Activated CD8-positive, alpha-beta memory T cell treated with anti-CD3 and anti-CD28 coated beads for 24 hours (primary cell): ENCODE measurements around the gene SMLR1.

Experiments
- DNase-seq: peaks from one replicate; pipeline ENCODE4 v3.0.0-alpha.2; 2020

Gene SMLR1

DNA sequence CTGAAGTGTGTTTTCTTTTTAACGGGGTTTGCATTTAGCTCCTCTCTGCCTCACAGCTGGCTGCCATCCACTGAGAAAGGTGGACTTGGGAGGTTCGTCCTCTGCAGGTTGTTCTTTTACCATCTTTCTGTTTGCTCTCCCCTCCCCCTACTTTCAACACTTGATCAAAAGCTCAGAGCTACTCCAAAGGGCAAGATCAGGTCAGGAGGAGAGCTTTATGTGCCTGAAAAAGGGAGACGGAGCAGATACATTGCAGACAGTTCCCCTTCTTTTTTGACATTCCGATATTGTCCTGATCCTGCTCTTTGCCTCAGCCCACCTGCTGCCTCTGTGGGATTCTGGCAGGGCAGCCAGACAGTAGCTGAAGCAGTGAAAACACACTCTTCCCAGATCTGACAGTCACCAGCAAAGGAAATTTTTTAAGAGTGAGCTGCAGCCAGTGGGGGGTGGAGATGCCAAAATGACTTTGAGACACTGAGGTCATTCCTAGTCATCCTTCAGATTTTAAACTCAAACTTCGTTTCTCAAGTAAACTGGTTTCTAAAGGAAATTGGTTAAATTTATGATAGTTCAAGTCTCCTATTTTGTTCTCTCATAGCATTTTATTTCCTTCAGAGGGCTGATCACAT is 26.5 kb downstream of the SMLR1 start:
- no peak for DNase-seq

DNA sequence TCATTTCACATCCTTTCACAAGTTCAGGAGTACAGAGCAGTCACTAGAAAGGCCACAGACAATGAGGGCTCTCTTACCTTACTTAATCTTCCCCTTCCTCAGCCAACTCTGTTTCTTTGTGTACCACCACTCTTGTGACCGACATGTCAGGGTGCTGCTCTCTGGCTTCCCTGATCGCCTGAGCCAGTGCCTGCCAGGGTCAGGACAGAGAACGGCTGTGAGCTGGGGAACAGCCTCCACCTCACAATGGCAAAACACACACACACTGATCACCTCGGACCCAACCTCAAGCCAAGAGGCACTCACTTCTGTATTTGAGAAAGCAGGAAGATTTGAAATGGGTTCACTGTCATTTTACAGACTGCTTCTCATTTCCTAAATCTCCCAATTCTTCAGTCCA is 30.8 kb downstream of the SMLR1 start:
- no peak for DNase-seq

GRCh38 chr6:130858498-130859160 is 31.4 kb downstream of the SMLR1 start:
- no peak for DNase-seq

DNA sequence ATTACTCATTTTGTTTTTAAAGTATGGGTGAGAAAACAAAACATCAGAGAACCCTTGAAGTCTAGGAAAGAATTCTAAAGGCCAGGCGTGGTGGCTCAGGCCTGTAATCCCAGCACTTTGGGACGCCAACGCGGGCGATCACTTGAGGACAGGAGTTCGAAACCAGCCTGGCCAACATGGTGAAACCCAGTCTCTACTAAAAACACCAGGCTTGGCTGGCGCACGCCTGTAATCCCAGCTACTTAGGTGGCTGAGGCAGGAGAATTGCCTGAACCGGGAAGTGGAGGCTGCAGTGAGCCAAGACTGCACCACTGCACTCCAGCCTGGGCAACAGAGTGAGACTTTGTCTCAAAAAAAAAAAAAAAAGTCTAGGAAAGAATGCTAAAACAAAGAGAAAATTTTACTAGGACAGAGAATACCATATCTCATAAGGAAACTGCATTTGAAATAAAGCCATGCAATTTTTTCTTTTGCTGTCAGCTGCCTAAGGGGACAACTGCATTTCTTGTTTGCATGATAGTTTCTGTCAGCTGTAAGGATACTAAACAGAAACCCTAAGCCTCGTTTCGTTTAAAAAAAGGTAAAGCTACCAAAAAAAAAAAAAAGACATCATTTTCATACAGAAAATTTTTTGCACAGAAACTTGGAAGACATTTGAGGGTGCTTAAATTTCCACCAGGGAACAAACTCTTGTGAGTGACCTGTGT is 32.1 kb downstream of the SMLR1 start:
- no peak for DNase-seq

DNA sequence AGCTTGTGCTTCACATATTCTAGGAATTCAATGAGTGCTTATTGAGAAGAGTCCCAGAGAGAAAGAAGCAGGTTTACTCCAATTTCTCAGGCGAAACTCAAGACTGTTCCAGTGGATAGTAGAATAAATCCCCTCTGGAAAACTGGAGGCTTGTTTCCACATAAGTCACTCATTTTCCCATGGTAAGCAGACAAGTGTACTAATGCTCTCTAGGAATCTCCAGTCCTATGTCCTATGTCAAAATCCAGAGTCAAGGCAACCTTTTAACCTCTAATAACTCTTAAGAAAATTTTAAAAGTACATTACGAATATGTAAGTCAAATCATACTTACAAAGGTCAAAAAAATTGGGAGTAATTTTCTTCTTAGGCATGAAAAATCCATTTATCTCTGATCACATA is 35.2 kb downstream of the SMLR1 start:
- DNase-seq, result no peak

- no peak for DNase-seq
Measured at GRCh38 chr6:130863415-130864230, 36.4 kb downstream of the SMLR1 start.

- no peak for DNase-seq
Measured at GRCh38 chr6:130864344-130864743, 37.1 kb downstream of the SMLR1 start.

GRCh38 chr6:130865793-130866192 is 38.6 kb downstream of the SMLR1 start:
- DNase-seq, result no peak

DNA sequence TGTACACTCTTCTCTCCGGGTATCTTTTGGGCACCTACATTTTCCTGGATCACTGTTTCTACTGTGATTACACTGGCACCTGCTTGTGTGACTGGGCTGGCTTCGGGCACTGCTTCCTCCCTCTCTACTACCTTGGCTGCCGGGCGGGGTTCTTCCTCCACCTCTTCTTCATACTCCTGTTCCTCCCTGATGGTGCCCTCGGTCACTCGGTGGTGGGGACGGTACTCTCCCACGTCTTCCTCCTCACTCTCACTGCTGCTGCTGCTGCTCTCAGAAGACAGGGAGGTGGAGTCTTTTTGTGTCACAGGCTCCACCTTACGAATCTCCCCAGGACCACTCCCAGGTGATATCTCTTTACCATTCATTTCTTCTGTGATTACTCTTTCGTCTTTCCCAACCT is 42.5 kb downstream of the SMLR1 start:
- no peak for DNase-seq

DNA sequence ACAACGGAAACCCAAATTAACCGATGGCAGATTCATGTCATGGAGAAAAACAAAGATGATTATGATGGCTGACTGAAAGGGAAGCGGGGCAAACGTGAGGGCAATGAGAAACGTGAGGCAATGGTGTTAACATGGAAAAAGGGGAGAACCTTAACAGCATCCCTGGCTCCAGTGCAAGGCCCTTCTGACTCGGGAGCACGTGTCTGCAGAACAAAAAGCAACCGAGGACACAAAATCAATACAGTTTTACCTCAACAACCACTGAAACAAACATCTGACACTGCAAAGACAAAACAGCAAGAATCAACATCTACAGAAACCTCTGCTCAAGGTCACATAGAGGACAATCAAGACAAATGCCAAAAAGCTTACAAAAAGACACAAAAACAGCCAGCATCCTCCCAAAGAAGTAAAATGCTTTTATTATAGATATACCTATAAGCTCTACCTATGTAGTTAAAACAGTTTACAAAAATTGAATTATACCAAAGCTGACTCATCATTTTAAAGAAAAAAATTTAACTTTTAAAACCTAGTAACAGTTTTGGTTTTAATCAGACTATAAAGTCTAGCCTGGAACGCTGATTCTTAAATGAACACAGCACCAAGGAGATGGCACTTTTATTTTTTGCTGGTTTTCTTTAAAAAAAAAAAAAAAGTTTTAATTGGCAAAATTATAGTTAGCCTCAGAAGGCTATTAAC is 43.1 kb downstream of the SMLR1 start:
- DNase-seq, result no peak

DNA sequence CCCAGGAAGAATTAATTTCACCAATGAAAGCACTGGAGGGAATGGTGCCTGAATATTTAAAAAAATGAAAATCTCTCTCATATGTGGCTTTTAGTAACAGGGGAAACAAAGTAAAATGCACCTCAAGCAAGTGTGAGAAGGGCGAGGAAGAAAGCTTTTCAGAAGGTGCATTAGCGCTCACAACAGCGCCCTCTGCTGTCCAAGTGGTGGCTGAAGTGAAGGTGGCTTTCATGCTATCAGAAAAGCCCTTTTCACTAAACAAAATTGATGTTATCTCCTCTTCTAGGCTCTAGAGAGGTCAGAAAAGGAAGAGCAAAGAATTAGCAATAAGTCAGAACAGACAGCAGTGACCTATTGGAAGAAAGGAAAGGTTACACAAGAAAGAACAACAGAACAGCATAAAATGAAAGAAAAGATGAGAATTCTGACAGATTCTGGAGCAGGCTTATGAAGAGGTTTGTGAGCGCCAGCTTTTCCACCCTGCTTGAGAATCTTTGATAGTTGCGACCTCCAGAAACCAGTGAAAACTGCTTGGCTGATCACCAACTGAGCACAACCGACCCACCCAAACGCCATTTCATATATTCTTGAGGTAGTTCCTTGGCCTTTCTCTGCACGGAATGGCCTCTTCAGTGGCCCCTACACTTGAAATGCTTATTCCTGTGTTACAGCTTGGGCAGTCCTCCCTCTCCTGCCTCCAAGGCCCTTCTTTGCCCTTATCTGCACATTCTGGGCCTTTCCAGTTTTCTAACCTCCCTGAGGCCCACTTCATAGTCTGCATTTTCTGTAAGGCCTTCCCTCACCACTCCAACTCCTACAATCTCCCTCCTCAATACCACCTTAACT is 45.3 kb downstream of the SMLR1 start:
- DNase-seq, result peak; percentile 85

DNA sequence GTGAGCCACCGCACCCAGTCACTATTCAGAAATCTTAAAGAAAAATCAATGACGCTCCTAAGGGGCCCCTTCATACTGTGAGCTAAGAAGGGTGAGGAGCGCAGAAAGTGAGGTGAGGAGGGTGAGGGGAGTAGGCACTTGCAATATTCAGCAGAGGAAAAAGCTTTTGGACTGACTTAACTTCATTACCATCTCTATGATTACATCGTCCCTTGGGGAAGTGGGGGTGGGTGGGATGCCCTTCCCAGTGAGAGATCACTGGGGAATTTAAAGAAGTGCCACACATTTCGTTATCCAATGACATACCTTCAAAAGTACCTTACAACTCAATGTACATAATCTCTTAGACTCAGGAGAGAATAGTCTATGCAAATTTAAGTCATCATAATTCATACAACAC is 46.5 kb downstream of the SMLR1 start:
- DNase-seq, result no peak

DNA sequence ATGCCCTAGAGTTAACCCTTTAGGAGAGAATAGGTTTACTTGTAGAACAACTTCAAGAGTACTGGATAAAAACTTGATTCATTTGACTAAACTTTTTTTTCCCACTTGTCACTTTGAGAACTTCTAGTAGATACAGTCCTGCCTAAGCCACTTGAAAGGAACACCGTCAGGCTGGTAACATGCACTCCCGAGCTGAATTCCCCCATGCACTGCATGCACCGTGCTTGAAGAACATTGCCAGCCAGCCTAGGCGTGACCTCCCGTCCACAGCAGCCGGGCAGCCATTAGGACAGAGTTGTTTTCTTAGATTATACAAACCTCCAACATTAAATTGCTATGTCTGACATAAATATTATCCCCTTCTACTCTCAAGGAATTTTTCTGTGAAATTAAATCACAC is 52.6 kb downstream of the SMLR1 start:
- no peak for DNase-seq

- DNase-seq, result no peak
Measured at GRCh38 chr6:130882370-130882769, 55.2 kb downstream of the SMLR1 start.

- DNase-seq, result peak; percentile 76
Measured at GRCh38 chr6:130885392-130886192, 58.4 kb downstream of the SMLR1 start.
